ENCODE measurements around the gene DENND5A. TPM values are rescaled to one million over a fixed set of nuclear protein-coding genes. Genes with fewer than 3 reads are reported as not detected.

The DENND5A gene
- total RNA-seq, 4 donors from 2014 or later, result 18.9 to 117 (median 22.7) TPM

GRCh38 chr11:9120664-9121468, 144.3 kb downstream of the DENND5A start:
- no peak for DNase-seq
- in situ Hi-C loops (cut with MboI; ENCODE audit: low pct_ligation_motif_present in 1 of 4, low pct_unique_long_range_greater_than_20kb in 1 of 4, low sequenced_read_pairs in 3 of 4), result no loop called here
- intact Hi-C loops (cut with DNase I; ENCODE audit: low total_unique reads), result no loop called here
- Histone ChIP-seq H3K4me3 (no peak overlapping the region), H3K36me3 (no peaks in the 10 kb centered on the region), H3K9me3 (no peaks in the 10 kb centered on the region), H3K27me3 (no peaks in the 10 kb centered on the region), H3K27ac (no peak overlapping the region), H3K4me1 (no peaks in the 10 kb centered on the region)
- TF ChIP-seq POLR2A (IDR thresholded peaks at IDR 0.05), result no peak
- TF ChIP-seq CTCF (IDR thresholded peaks at IDR 0.05), result peak in 1 of 5 experiments; percentile 5
- 65 to 73% methylated on average over 7 to 9 of the region's 9 CpGs for WGBS, 2 donors (ENCODE audit: low coverage in 1 of 2)

- 78 to 100% methylated on average over 2 of the region's 2 CpGs for WGBS, 2 donors (ENCODE audit: low coverage in 1 of 2)
- peaks cover 0 to 1% of the 10 kb centered on the region in 2 donors for H3K9me3 ChIP-seq
- H3K36me3 ChIP-seq, result no peaks in the 10 kb centered on the region
- H3K27me3 ChIP-seq, result no peaks in the 10 kb centered on the region
- H3K4me3 ChIP-seq, result no peak overlapping the region
- TF ChIP-seq POLR2A (IDR thresholded peaks at IDR 0.05), result no peak
- TF ChIP-seq POLR2AphosphoS5 (IDR thresholded peaks at IDR 0.05), result no peak
- no peak overlapping the region for H3K27ac ChIP-seq
- in situ Hi-C loops (cut with MboI; ENCODE audit: low pct_ligation_motif_present in 1 of 4, low pct_unique_long_range_greater_than_20kb in 1 of 4, low sequenced_read_pairs in 3 of 4) (no loop called here), intact Hi-C loops (cut with DNase I; ENCODE audit: low total_unique reads) (no loop called here)
- H3K4me1 ChIP-seq, result no peaks in the 10 kb centered on the region
- no peak for DNase-seq
Measured at GRCh38 chr11:9118277-9118676, 146.9 kb downstream of the DENND5A start.

- Histone ChIP-seq H3K27ac (no peak overlapping the region), H3K36me3 (no peaks in the 10 kb centered on the region), H3K9me3 (peaks cover 7 to 18% of the 10 kb centered on the region in 2 donors), H3K27me3 (no peaks in the 10 kb centered on the region), H3K4me1 (no peaks in the 10 kb centered on the region), H3K4me3 (no peak overlapping the region)
- intact Hi-C loops (cut with DNase I; ENCODE audit: low total_unique reads) (no loop called here), in situ Hi-C loops (cut with MboI; ENCODE audit: low pct_ligation_motif_present in 1 of 4, low pct_unique_long_range_greater_than_20kb in 1 of 4, low sequenced_read_pairs in 3 of 4) (no loop called here)
- DNase-seq, result no peak
- TF ChIP-seq EP300 (IDR thresholded peaks at IDR 0.05; ENCODE audit: low read depth) (no peak), POLR2AphosphoS5 (IDR thresholded peaks at IDR 0.05) (no peak), CTCF (IDR thresholded peaks at IDR 0.05) (no peak)
- WGBS, 2 donors (ENCODE audit: low coverage in 1 of 2), result 93 to 96% methylated on average over 2 of the region's 2 CpGs
Measured at GRCh38 chr11:9112075-9112474, 153.1 kb downstream of the DENND5A start.

GRCh38 chr11:9109858-9110731, 155.1 kb downstream of the DENND5A start:
- DNase-seq, result no peak
- Histone ChIP-seq H3K9me3 (peaks cover 7 to 18% of the 10 kb centered on the region in 2 donors), H3K4me3 (no peak overlapping the region), H3K4me1 (no peaks in the 10 kb centered on the region), H3K27me3 (no peaks in the 10 kb centered on the region), H3K27ac (no peak overlapping the region), H3K36me3 (no peaks in the 10 kb centered on the region)
- in situ Hi-C loops (cut with MboI; ENCODE audit: low pct_ligation_motif_present in 1 of 4, low pct_unique_long_range_greater_than_20kb in 1 of 4, low sequenced_read_pairs in 3 of 4) (no loop called here), intact Hi-C loops (cut with DNase I; ENCODE audit: low total_unique reads) (no loop called here)
- TF ChIP-seq POLR2AphosphoS5 (IDR thresholded peaks at IDR 0.05) (no peak), CTCF (IDR thresholded peaks at IDR 0.05) (no peak), POLR2A (IDR thresholded peaks at IDR 0.05) (no peak), EP300 (IDR thresholded peaks at IDR 0.05; ENCODE audit: low read depth) (no peak)
- WGBS, 2 donors (ENCODE audit: low coverage in 1 of 2), result 90% methylated on average over 2 to 3 of the region's 3 CpGs
